Cardiac septum (tissue), 1 donor: ENCODE data around the gene STK11IP. TPM values are rescaled to one million over a fixed set of nuclear protein-coding genes. Genes with fewer than 3 reads are reported as not detected.

Experiments used
- DNase-seq: peaks from one replicate; pipeline ENCODE4 v3.0.0-alpha.2; 2020; ENCODE audit warnings: low spot score
- intact Hi-C: fragments of 100-400 bp; cut with DNase I; formaldehyde crosslinking; loops from one replicate; pipeline ENCODE4 v1.14.0; 2022
- microRNA-seq: library from miRNA; unstranded; fragments of <30 nt; microRNA quantifications from one replicate; pipeline ENCODE4 v1.2.0, GENCODE V29; 2020
- total RNA-seq: library from RNA; stranded (reverse); fragmentation: NEBNext Ultra II Directional; extraction: Animal tissue kit (Norgen Biotek cat#: 25700); gene quantifications from one replicate; pipeline ENCODE4 v1.2.1, GENCODE V29; 2021
- donor health status: DM: no; HTN: no; CAD: no.

The STK11IP gene
- total RNA-seq, 1 donor from 2014 or later = 20.2 TPM

GRCh38 chr2:219663116-219663762, 65.6 kb downstream of the STK11IP start:
- DNase-seq = no peak
- intact Hi-C loops = no loop called here

DNA sequence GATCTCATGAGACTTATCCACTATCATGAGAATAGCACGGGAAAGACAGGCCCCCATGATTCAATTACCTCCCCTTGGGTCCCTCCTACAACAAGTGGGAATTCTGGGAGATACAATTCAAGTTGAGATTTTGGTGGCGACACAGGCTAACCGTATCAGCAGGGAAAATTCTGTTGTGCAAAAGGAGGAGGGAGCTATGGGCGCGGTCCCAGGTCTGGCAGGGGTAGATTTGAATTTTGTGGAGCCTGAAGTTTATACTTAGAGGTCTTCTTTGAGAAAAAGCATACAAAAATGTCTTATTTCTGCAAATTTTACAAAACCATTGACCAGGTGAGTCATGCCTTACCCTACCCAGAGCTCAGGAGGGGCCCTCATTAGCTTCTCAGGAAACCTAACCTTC, 66.4 kb downstream of the STK11IP start:
- intact Hi-C loops = no loop called here
- no peak for DNase-seq

DNA sequence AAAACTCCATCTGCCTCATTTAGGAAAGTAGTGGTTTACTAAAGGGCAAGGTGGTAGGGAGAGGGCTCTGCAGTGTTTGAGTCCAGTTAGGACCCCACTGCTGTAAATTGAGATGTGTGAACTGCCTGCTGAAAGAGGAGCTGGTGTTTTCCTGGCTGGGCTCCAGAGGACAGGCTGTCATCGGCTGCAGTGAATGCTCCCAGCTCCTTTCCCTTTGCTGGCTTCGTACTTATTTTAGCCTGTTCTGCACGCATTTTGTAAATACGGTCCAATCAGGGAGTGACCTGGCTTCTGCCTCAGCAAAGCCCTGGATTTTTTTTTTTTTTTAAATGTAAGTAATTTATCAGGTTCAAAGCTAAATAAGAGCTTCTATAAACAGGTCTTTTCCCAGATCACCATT, 67.3 kb downstream of the STK11IP start:
- intact Hi-C loops = no loop called here
- no peak for DNase-seq

DNA sequence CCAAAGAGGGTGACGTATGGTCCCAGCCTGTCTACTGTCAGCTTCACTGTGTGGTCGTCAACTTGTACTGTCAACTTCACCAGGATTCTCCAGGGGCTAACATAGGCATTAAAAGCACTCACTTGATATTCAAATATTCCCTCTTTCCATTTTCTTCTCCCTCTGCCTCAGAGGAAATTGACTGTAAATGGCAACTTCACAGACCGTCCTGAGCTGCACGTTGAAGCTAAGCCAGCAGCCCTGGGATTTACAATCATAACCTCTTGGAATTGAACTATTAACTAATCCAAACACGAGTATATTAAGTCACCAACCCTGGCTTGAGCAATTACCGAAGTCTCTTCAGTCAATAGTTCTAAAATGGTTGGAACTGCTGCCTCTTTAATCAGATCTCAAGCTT, 68.3 kb downstream of the STK11IP start:
- DNase-seq = no peak
- intact Hi-C loops = no loop called here

Small RNAs within 50 kb of the gene (microRNA-seq; reads per million reads assigned to microRNA genes)
- 3.1 reads per million for gene MIR3132

Other genes starting within 250 kb of the STK11IP start
- 47.2 TPM for gene DNPEP, start 209.9 kb upstream of the STK11IP start, total RNA-seq
- 21,230 TPM for gene DES, start 179.5 kb upstream of the STK11IP start, total RNA-seq
- 199 TPM for gene SPEG, start 163.0 kb upstream of the STK11IP start, total RNA-seq
- 22.6 TPM for gene GMPPA, start 99.0 kb upstream of the STK11IP start, total RNA-seq
- gene ASIC4, start 83.4 kb upstream of the STK11IP start, total RNA-seq = 0.32 TPM
- 120 TPM for gene CHPF, start 54.0 kb upstream of the STK11IP start, total RNA-seq
- gene TMEM198, start 53.8 kb upstream of the STK11IP start, total RNA-seq = 1.8 TPM
- gene OBSL1, start 26.3 kb upstream of the STK11IP start, total RNA-seq = 199 TPM
- 0.59 TPM for gene INHA, start 25.5 kb upstream of the STK11IP start, total RNA-seq
- 396 TPM for gene SLC4A3, start 29.8 kb downstream of the STK11IP start, total RNA-seq